WTC11 (cell line): ENCODE data around the gene MT1B.

Experiments used
- CTCF ChIP-seq: fragments of 200-600 bp; IDR thresholded peaks from 2 replicates; pipeline ENCODE4 v1.8.0; 2022; ENCODE audit warnings: antibody characterized with exemption
- USF2 ChIP-seq: sonication (generic); formaldehyde crosslinking; IDR thresholded peaks from 2 replicates; pipeline ENCODE4 v1.8.1; 2023; ENCODE audit warnings: mild to moderate bottlenecking, missing genetic modification reagents, moderate library complexity

DNA sequence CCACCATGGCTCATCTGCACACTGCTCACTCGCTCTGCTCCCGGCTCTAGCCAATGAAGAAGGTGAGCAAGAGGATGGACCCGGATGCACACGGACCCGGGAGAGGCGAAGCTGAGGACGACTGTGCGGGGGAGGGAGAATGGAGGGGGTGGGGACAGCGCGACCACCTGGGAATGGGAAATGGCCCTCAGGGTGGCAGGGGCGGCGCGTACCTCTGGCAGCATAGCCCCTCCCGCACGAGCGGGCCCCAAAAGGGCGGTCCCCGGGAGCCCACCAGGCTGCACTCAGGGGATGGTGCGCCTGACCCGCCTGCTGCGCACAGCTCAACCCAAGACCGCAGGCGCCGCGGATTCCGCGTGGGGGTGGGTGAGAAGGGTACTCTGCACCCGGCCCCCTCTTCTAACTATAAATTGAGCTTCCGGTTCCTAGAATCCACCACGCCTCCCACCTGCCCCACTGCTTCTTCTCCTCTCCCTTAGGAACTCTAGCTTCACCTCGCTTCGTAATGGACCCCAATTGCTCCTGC is 24.1 kb downstream of the MT1B start:
- TF ChIP-seq USF2 (no peak), CTCF (no peak)
